Suprapubic skin (tissue), 4 donors: ENCODE data around the gene TNS3. TPM values are rescaled to one million over a fixed set of nuclear protein-coding genes. Genes with fewer than 3 reads are reported as not detected.

Experiments used
- DNase-seq, 2 donors: peaks; one replicate each; pipeline ENCODE4 v3.0.0-alpha.2; 2019; ENCODE audit warnings: low spot score in 2 of 2
- H3K27ac ChIP-seq: fragments of 200-600 bp; sonication (generic); one replicate; pipeline ENCODE4 v1.5.1; 2019
- H3K27me3 ChIP-seq: fragments of 200-600 bp; sonication (generic); one replicate; pipeline ENCODE4 v1.5.1; 2019
- H3K36me3 ChIP-seq: fragments of 200-600 bp; sonication (generic); one replicate; pipeline ENCODE4 v1.5.1; 2019
- H3K4me1 ChIP-seq: fragments of 200-600 bp; sonication (generic); one replicate; pipeline ENCODE4 v1.5.1; 2019
- H3K4me3 ChIP-seq: fragments of 200-600 bp; sonication (generic); one replicate; pipeline ENCODE4 v1.5.1; 2019; ENCODE audit warnings: mild to moderate bottlenecking
- H3K9me3 ChIP-seq: fragments of 200-600 bp; sonication (generic); one replicate; pipeline ENCODE4 v1.5.1; 2019
- EP300 ChIP-seq: sonication (generic); formaldehyde crosslinking; IDR thresholded peaks from one replicate; pipeline ENCODE4 v1.6.1; 2017; ENCODE audit warnings: antibody characterized with exemption
- POLR2A ChIP-seq, 2 donors: fragments of 450-650 bp; IDR thresholded peaks; one replicate each; pipeline ENCODE4 v1.6.1; 2017; ENCODE audit warnings: antibody characterized with exemption in 2 of 2, mild to moderate bottlenecking in 2 of 2, moderate library complexity in 2 of 2
- POLR2AphosphoS5 ChIP-seq, 3 donors: sonication (generic); formaldehyde crosslinking; IDR thresholded peaks; one replicate each; pipeline ENCODE4 v1.6.1; 2017; ENCODE audit warnings: antibody characterized with exemption in 3 of 3
- WGBS: methylation state at CpG from one replicate; pipeline ENCODE4 v1.1.5; 2018; 5-methylcytosine and 5-hydroxymethylcytosine counted together
- total RNA-seq, 4 donors: library from RNA; depleted of rRNA; stranded (reverse); fragments of >200 nt; gene quantifications; one replicate each; pipeline ENCODE4 v1.1.0, GENCODE V29; 2016
- TF ChIP-seq, protein P1 (sequence below), 2 donors: fragments of 200-600 bp in 1 of 2; fragments of 450-650 bp in 1 of 2; sonication (generic) in 1 of 2; IDR thresholded peaks; one replicate each; pipeline ENCODE4 v1.5.1; 2016 to 2019; ENCODE audit warnings: antibody characterized with exemption in 2 of 2, mild to moderate bottlenecking in 1 of 2, moderate library complexity in 1 of 2

Gene TNS3
- total RNA-seq, 4 donors from 2014 or later: 14.3 to 53.0 (median 31.9) TPM

DNA sequence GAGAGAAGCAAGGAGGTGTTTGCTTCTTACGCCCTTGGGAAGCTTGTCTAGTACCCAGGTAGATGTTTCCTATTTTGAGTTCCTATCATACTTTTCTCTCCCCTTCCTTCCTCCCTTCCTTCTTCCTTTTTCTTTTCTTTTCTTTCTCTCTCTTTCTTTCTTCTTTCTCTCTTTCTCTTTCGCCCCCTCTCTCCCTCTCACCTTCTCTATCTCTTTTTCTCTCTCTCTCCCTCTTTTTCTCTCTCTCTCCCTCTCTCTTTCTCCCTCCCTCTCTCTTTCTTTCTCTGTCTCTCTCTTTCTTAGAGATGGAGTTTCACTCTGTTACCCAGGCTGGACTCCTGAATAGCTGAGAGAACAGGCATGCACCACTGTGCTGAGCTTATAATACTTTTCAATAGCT is 322.2 kb downstream of the TNS3 start:
- TF ChIP-seq, protein P1, sequence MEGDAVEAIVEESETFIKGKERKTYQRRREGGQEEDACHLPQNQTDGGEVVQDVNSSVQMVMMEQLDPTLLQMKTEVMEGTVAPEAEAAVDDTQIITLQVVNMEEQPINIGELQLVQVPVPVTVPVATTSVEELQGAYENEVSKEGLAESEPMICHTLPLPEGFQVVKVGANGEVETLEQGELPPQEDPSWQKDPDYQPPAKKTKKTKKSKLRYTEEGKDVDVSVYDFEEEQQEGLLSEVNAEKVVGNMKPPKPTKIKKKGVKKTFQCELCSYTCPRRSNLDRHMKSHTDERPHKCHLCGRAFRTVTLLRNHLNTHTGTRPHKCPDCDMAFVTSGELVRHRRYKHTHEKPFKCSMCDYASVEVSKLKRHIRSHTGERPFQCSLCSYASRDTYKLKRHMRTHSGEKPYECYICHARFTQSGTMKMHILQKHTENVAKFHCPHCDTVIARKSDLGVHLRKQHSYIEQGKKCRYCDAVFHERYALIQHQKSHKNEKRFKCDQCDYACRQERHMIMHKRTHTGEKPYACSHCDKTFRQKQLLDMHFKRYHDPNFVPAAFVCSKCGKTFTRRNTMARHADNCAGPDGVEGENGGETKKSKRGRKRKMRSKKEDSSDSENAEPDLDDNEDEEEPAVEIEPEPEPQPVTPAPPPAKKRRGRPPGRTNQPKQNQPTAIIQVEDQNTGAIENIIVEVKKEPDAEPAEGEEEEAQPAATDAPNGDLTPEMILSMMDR (IDR thresholded peaks at IDR 0.05): no peak
- TF ChIP-seq EP300 (no peak), POLR2A (IDR thresholded peaks at IDR 0.05) (no peak), POLR2AphosphoS5 (IDR thresholded peaks at IDR 0.05) (no peak)
- Histone ChIP-seq H3K27me3 (no peaks in the 10 kb centered on the region), H3K4me3 (no peak overlapping the region), H3K4me1 (peaks cover 8% of the 10 kb centered on the region), H3K9me3 (no peaks in the 10 kb centered on the region), H3K27ac (no peak overlapping the region), H3K36me3 (no peaks in the 10 kb centered on the region)
- 91% methylated on average over 2 of the region's 2 CpGs for WGBS
- no peak for DNase-seq

- Histone ChIP-seq H3K27ac (no peak overlapping the region), H3K4me3 (no peak overlapping the region), H3K27me3 (no peaks in the 10 kb centered on the region), H3K9me3 (no peaks in the 10 kb centered on the region), H3K36me3 (no peaks in the 10 kb centered on the region), H3K4me1 (peaks cover 17% of the 10 kb centered on the region)
- no peak for DNase-seq
- WGBS: 93% methylated on average over 2 of the region's 2 CpGs
- TF ChIP-seq EP300: no peak
- no peak for TF ChIP-seq POLR2A (IDR thresholded peaks at IDR 0.05)
- TF ChIP-seq, protein P1 (IDR thresholded peaks at IDR 0.05): no peak
- TF ChIP-seq POLR2AphosphoS5 (IDR thresholded peaks at IDR 0.05): no peak
Measured at GRCh38 chr7:47258798-47259197, 323.1 kb downstream of the TNS3 start.

GRCh38 chr7:47256016-47256415 is 325.9 kb downstream of the TNS3 start:
- 50% methylated on average over 4 of the region's 4 CpGs for WGBS

DNA sequence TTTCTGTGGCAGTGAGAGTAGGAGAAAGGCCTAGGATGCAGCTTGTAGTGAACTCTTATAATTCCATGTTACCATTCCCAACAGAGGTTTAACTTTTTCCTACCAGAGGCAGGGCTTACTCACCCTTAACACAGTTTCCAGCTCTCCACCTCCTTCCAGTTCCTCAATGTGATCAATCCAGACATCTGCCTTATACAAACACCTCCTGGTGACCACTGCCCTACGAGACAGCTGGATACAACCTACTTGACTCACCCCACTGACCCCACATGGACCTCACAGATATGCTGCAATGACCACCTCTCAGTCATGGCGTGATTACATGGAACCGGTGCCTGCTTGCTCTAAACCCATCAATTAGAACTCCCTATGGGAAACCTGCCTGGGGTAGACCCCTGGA is 326.5 kb downstream of the TNS3 start:
- Histone ChIP-seq H3K4me1 (peaks cover 24% of the 10 kb centered on the region), H3K36me3 (no peaks in the 10 kb centered on the region), H3K27me3 (no peaks in the 10 kb centered on the region), H3K9me3 (no peaks in the 10 kb centered on the region), H3K4me3 (no peak overlapping the region), H3K27ac (no peak overlapping the region)
- 82% methylated on average over 3 of the region's 3 CpGs for WGBS
- TF ChIP-seq, protein P1 (IDR thresholded peaks at IDR 0.05): no peak
- TF ChIP-seq POLR2AphosphoS5 (IDR thresholded peaks at IDR 0.05) (no peak), POLR2A (IDR thresholded peaks at IDR 0.05) (no peak), EP300 (no peak)
- DNase-seq: no peak

More at GRCh38 chr7:47256016-47256415, 325.9 kb downstream of the TNS3 start:
- no peaks in the 10 kb centered on the region for H3K36me3 ChIP-seq
- no peak overlapping the region for H3K27ac ChIP-seq
- H3K4me3 ChIP-seq: no peak overlapping the region
- H3K27me3 ChIP-seq: no peaks in the 10 kb centered on the region
- no peak for DNase-seq
- H3K4me1 ChIP-seq: peaks cover 24% of the 10 kb centered on the region
- TF ChIP-seq POLR2AphosphoS5 (IDR thresholded peaks at IDR 0.05) (no peak), POLR2A (IDR thresholded peaks at IDR 0.05) (no peak), EP300 (no peak)
- TF ChIP-seq, protein P1 (IDR thresholded peaks at IDR 0.05): no peak
- no peaks in the 10 kb centered on the region for H3K9me3 ChIP-seq

DNA sequence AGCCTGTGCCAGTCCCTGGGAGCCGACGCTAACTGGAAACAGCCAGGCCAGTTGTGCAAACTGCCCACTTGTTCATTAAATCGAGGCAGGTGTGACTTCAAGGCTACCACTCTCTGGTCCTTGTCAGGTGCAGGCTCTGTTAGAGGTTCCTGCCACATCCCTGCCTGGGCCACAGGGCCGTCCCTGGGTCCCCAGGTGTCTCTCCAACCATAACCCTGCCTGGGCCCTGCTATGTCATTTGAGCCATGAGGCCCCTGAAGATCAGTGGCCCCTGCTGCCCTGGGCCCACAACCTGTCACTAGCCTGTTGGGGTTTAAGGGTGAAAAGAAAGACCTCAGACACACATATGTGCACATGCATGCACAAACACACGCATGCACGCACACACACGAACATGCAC is 326.9 kb downstream of the TNS3 start:
- H3K4me3 ChIP-seq: no peak overlapping the region
- no peak overlapping the region for H3K27ac ChIP-seq
- WGBS: 71% methylated on average over 7 of the region's 7 CpGs
- H3K4me1 ChIP-seq: peaks cover 24% of the 10 kb centered on the region
- no peak for TF ChIP-seq EP300
- no peak for TF ChIP-seq POLR2AphosphoS5 (IDR thresholded peaks at IDR 0.05)
- TF ChIP-seq POLR2A (IDR thresholded peaks at IDR 0.05): no peak
- TF ChIP-seq, protein P1 (IDR thresholded peaks at IDR 0.05): no peak
- no peaks in the 10 kb centered on the region for H3K36me3 ChIP-seq
- H3K9me3 ChIP-seq: no peaks in the 10 kb centered on the region
- no peak for DNase-seq
- no peaks in the 10 kb centered on the region for H3K27me3 ChIP-seq
